Choroid plexus epithelial cell (primary cell): ENCODE results near the gene MAP3K20.
A peak's percentile ranks its signal among the peaks of the same experiment; 100 is the strongest.

Experiments used
- DNase-seq: peaks from one replicate; pipeline ENCODE4 v3.0.0-alpha.2; 2010; ENCODE audit warnings: low read depth
- H3K4me3 ChIP-seq: 2 replicates; pipeline ENCODE4 v1.5.1; 2011; ENCODE audit warnings: low read depth, mild to moderate bottlenecking, control low read depth, low read length, moderate library complexity
- TF ChIP-seq, protein P1 (sequence below): conservative IDR thresholded peaks from 2 replicates; pipeline ENCODE4 v1.5.1; 2011; ENCODE audit warnings: low read depth, mild to moderate bottlenecking, control low read depth, inconsistent platforms, low read length, moderate library complexity

MAP3K20 gene

DNA sequence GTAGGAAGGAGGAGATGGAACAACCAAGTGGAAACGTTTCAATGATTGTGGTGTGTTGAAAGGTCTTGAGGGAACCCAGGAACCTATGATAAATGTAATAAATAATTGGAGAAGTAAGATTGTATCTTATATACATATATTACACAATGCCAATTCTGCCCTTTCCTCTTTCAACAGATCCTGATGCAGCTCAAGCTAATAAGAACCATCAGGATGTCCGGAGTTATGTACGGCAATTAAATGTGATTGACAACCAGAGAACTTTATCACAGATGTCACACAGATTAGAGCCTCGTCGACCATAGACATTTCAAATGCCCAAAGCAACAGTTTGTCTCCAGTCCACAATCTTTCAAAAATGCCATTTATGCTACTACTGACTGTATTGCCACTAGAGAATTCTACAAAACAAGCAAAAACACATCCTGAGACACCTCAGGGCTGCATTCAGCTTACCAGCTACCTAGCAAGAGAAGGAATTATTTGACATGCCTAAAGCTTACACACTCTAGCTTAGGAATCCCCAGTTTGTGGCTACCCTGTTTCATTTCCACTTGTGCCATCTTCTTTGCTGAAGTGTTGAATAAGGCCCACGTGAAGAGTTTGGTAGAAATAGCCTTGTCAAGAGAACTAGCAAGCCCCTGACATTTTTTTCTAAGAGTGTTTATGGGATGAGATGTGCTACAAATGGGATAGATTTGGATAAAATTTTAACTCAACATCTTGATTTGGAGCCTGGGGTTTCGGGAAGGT is 24.0 kb upstream of the MAP3K20 start:
- TF ChIP-seq, protein P1, sequence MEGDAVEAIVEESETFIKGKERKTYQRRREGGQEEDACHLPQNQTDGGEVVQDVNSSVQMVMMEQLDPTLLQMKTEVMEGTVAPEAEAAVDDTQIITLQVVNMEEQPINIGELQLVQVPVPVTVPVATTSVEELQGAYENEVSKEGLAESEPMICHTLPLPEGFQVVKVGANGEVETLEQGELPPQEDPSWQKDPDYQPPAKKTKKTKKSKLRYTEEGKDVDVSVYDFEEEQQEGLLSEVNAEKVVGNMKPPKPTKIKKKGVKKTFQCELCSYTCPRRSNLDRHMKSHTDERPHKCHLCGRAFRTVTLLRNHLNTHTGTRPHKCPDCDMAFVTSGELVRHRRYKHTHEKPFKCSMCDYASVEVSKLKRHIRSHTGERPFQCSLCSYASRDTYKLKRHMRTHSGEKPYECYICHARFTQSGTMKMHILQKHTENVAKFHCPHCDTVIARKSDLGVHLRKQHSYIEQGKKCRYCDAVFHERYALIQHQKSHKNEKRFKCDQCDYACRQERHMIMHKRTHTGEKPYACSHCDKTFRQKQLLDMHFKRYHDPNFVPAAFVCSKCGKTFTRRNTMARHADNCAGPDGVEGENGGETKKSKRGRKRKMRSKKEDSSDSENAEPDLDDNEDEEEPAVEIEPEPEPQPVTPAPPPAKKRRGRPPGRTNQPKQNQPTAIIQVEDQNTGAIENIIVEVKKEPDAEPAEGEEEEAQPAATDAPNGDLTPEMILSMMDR, result no peak
- no peak for DNase-seq
- no peak overlapping the region for H3K4me3 ChIP-seq

GRCh38 chr2:173053043-173053699 is 22.5 kb upstream of the MAP3K20 start:
- no peak overlapping the region for H3K4me3 ChIP-seq
- DNase-seq, result peak; percentile 48
- TF ChIP-seq, protein P1, result no peak

GRCh38 chr2:173054466-173054865 is 21.2 kb upstream of the MAP3K20 start:
- peak; percentile 66 for DNase-seq
- TF ChIP-seq, protein P1, result no peak
- H3K4me3 ChIP-seq, result no peak overlapping the region

GRCh38 chr2:173056705-173057364 is 18.8 kb upstream of the MAP3K20 start:
- TF ChIP-seq, protein P1, result no peak
- H3K4me3 ChIP-seq, result no peak overlapping the region
- no peak for DNase-seq

DNA sequence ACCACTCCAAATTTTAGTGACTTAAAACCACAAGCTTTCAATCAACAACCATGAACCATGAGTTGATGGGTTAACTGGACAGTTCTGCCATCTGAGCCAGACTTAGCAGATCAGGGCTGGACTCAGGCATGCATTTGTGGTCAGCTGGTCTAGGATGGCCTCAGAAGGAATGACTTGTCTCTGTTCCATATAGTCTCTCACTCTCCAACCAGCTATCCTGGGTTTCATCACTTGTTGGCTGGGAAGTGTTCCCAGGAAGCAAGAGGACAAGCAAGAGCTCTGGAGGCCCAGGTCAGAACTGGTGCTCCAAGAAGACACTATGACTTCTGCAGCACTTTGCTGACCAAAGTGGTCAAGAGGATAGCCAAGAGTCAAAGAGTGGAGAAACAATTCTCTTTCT is 17.5 kb upstream of the MAP3K20 start:
- TF ChIP-seq, protein P1, result no peak
- DNase-seq, result no peak
- H3K4me3 ChIP-seq, result no peak overlapping the region

GRCh38 chr2:173058673-173059072 is 17.0 kb upstream of the MAP3K20 start:
- TF ChIP-seq, protein P1, result no peak
- no peak overlapping the region for H3K4me3 ChIP-seq

GRCh38 chr2:173059292-173059691 is 16.4 kb upstream of the MAP3K20 start:
- DNase-seq, result no peak
- TF ChIP-seq, protein P1, result no peak
- no peak overlapping the region for H3K4me3 ChIP-seq

More at GRCh38 chr2:173058673-173059072, 17.0 kb upstream of the MAP3K20 start:
- peak; percentile 69 for DNase-seq
